Keratinocyte (primary cell): Measurements from ENCODE around the gene AMIGO2. TPM values are rescaled to one million over a fixed set of nuclear protein-coding genes. Genes with fewer than 3 reads are reported as not detected.

ENCODE experiments used
- DNase-seq: peaks from one replicate; pipeline ENCODE4 v3.0.0-alpha.2; 2011; ENCODE audit warnings: low read depth, missing footprints, low spot score
- FAIRE-seq: peaks from 2 replicates; lab custom pipeline; 2011; peaks lifted over from hg19 to GRCh38; lab: Jason Lieb, UNC
- H2AFZ ChIP-seq: 2 replicates; pipeline ENCODE4 v1.6.0; 2012; ENCODE audit warnings: low read length, control low read depth, inconsistent platforms; ENCODE audit not compliant: control insufficient read depth
- H3K27ac ChIP-seq: 2 replicates; pipeline ENCODE4 v1.5.1; 2011; ENCODE audit warnings: low read length; ENCODE audit not compliant: control insufficient read depth, insufficient read depth
- H3K27me3 ChIP-seq: 3 replicates; pipeline ENCODE4 v1.6.0; 2011; ENCODE audit warnings: low read length; ENCODE audit not compliant: control insufficient read depth, insufficient read depth; ENCODE audit errors: extremely low read depth
- H3K36me3 ChIP-seq, 2 experiments: 2 replicates in 1 of 2; 3 replicates in 1 of 2; pipeline ENCODE4 v1.5.1; 2011; ENCODE audit warnings: low read length in 2 of 2, mild to moderate bottlenecking in 1 of 2; ENCODE audit not compliant: control insufficient read depth in 2 of 2, insufficient read depth in 2 of 2; ENCODE audit errors: extremely low read depth in 1 of 2
- H3K4me1 ChIP-seq: 3 replicates; pipeline ENCODE4 v1.5.1; 2011; ENCODE audit warnings: low read length; ENCODE audit not compliant: control insufficient read depth, insufficient read depth; ENCODE audit errors: extremely low read depth
- H3K4me2 ChIP-seq: 3 replicates; pipeline ENCODE4 v1.6.0; 2011; ENCODE audit warnings: low read depth, low read length; ENCODE audit not compliant: control insufficient read depth, insufficient read depth; ENCODE audit errors: extremely low read depth
- H3K4me3 ChIP-seq, 3 experiments: fragments of 200-600 bp in 1 of 3; sonication (generic) in 1 of 3; 2 replicates in 2 of 3; 3 replicates in 1 of 3; pipeline ENCODE4 v1.5.1; 2011 to 2016; ENCODE audit warnings: low read length in 3 of 3, mild to moderate bottlenecking in 3 of 3, control low read depth in 2 of 3, inconsistent platforms in 1 of 3, low read depth in 1 of 3, mixed read lengths in 1 of 3, mixed run types in 1 of 3, moderate library complexity in 1 of 3; ENCODE audit not compliant: control insufficient read depth in 2 of 3, insufficient read depth in 2 of 3; ENCODE audit errors: extremely low read depth in 1 of 3
- H3K79me2 ChIP-seq: 2 replicates; pipeline ENCODE4 v1.6.0; 2012; ENCODE audit warnings: low read length; ENCODE audit not compliant: control insufficient read depth, insufficient read depth
- H3K9ac ChIP-seq: 3 replicates; pipeline ENCODE4 v1.6.0; 2011; ENCODE audit warnings: low read length; ENCODE audit not compliant: control insufficient read depth, insufficient read depth; ENCODE audit errors: extremely low read depth
- H3K9me1 ChIP-seq: 3 replicates; pipeline ENCODE4 v1.6.0; 2011; ENCODE audit warnings: low read length; ENCODE audit not compliant: control insufficient read depth, insufficient read depth; ENCODE audit errors: extremely low read depth
- H3K9me3 ChIP-seq: 2 replicates; pipeline ENCODE4 v1.5.1; 2012; ENCODE audit warnings: low read depth, low read length; ENCODE audit not compliant: control insufficient read depth
- H4K20me1 ChIP-seq: 3 replicates; pipeline ENCODE4 v1.6.0; 2011; ENCODE audit warnings: low read length; ENCODE audit not compliant: control insufficient read depth, insufficient read depth; ENCODE audit errors: extremely low read depth
- EZH2 ChIP-seq: IDR thresholded peaks from one replicate; pipeline ENCODE4 v1.6.1; 2012; ENCODE audit warnings: inconsistent platforms, mild to moderate bottlenecking, low read length, moderate library complexity
- dilution Hi-C: fragments of 300-500 bp; cut with MboI; formaldehyde crosslinking; loops from one replicate; pipeline ENCODE4 v1.7.0; 2020; ENCODE audit warnings: low sequenced_read_pairs; ENCODE audit not compliant: extremely low pct_ligation_motif_present
- polyA plus RNA-seq, 5 experiments: library from polyadenylated mRNA; depleted of rRNA in 3 of 5; stranded (reverse) in 3 of 5; stranded (forward) in 1 of 5; unstranded in 1 of 5; fragments of >200 nt; gene quantifications; 1 replicate in 1 of 5; 2 replicates in 3 of 5; 3 replicates in 1 of 5; pipeline versions ENCODE4 v1.2.1 to v1.2.3, GENCODE V29; 2011 to 2012; ENCODE audit warnings: missing spikeins in 2 of 5, low read depth in 1 of 5, low replicate concordance in 1 of 5
- TF ChIP-seq, protein P1 (sequence below), 3 experiments: IDR thresholded peaks in 1 of 3; conservative IDR thresholded peaks in 1 of 3; optimal IDR thresholded peaks in 1 of 3; 2 replicates in 2 of 3; 3 replicates in 1 of 3; pipeline versions ENCODE3 to v1.5.1; 2011; ENCODE audit warnings: low read length in 3 of 3, mild to moderate bottlenecking in 3 of 3, moderate library complexity in 2 of 3, control low read depth in 1 of 3, inconsistent platforms in 1 of 3; ENCODE audit not compliant: insufficient read depth in 2 of 3; ENCODE audit errors: extremely low read depth in 1 of 3

Gene AMIGO2
- polyA plus RNA-seq, 1 donor (not counting 4 experiments of a cell fraction or from before 2014, with no cell fraction given), result 71.3 TPM

GRCh38 chr12:47033789-47034555 is 45.8 kb downstream of the AMIGO2 start:
- Histone ChIP-seq H3K9me1 (no peaks in the 10 kb centered on the region), H3K79me2 (no peaks in the 10 kb centered on the region), H3K27ac (peak overlapping the region; percentile 57), H3K4me1 (peaks cover 22% of the 10 kb centered on the region), H3K4me2 (peak overlapping the region; percentile 42), H4K20me1 (no peaks in the 10 kb centered on the region), H3K9ac (peak overlapping the region; percentile 6), H3K36me3 (no peaks in the 10 kb centered on the region), H3K9me3 (no peaks in the 10 kb centered on the region), H3K27me3 (no peaks in the 10 kb centered on the region), H3K4me3 (no peak overlapping the region), H2AFZ (peak overlapping the region; percentile 15)
- DNase-seq (no peak), FAIRE-seq (peak; percentile 68)
- dilution Hi-C loops, result no loop called here
- no peak for TF ChIP-seq EZH2
- TF ChIP-seq, protein P1, sequence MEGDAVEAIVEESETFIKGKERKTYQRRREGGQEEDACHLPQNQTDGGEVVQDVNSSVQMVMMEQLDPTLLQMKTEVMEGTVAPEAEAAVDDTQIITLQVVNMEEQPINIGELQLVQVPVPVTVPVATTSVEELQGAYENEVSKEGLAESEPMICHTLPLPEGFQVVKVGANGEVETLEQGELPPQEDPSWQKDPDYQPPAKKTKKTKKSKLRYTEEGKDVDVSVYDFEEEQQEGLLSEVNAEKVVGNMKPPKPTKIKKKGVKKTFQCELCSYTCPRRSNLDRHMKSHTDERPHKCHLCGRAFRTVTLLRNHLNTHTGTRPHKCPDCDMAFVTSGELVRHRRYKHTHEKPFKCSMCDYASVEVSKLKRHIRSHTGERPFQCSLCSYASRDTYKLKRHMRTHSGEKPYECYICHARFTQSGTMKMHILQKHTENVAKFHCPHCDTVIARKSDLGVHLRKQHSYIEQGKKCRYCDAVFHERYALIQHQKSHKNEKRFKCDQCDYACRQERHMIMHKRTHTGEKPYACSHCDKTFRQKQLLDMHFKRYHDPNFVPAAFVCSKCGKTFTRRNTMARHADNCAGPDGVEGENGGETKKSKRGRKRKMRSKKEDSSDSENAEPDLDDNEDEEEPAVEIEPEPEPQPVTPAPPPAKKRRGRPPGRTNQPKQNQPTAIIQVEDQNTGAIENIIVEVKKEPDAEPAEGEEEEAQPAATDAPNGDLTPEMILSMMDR (optimal IDR thresholded peaks at IDR 0.05 in 1 of 3, IDR thresholded peaks at IDR 0.05 in 1 of 3, conservative IDR thresholded peaks at IDR 0.05 in 1 of 3; ENCODE audit: extremely low read depth in 1 of 3, insufficient read depth in 2 of 3, low read length in 3 of 3), result no peak

GRCh38 chr12:47033081-47033480 is 46.7 kb downstream of the AMIGO2 start:
- Histone ChIP-seq H3K4me1 (peaks cover 22% of the 10 kb centered on the region), H3K4me3 (no peak overlapping the region), H3K9me3 (no peaks in the 10 kb centered on the region), H3K9ac (no peak overlapping the region), H3K79me2 (no peaks in the 10 kb centered on the region), H3K27me3 (no peaks in the 10 kb centered on the region), H3K4me2 (no peak overlapping the region), H4K20me1 (no peaks in the 10 kb centered on the region), H3K27ac (no peak overlapping the region), H3K36me3 (no peaks in the 10 kb centered on the region), H2AFZ (peak overlapping the region; percentile 72), H3K9me1 (no peaks in the 10 kb centered on the region)
- TF ChIP-seq EZH2, result no peak
- TF ChIP-seq, protein P1 (optimal IDR thresholded peaks at IDR 0.05 in 1 of 3, IDR thresholded peaks at IDR 0.05 in 1 of 3, conservative IDR thresholded peaks at IDR 0.05 in 1 of 3; ENCODE audit: extremely low read depth in 1 of 3, insufficient read depth in 2 of 3, low read length in 3 of 3), result no peak
- DNase-seq (no peak), FAIRE-seq (peak; percentile 52)
- dilution Hi-C loops, result no loop called here
